HG03103 (cell line): Measurements from ENCODE around the gene ZNF101.

ENCODE experiments used
- ATAC-seq: cut with Tn5 transposase; IDR thresholded peaks from one replicate; pipeline ENCODE4 v1.9.1; 2021; ENCODE audit warnings: low read depth; ENCODE audit not compliant: unreplicated experiment

The ZNF101 gene

GRCh38 chr19:19637523-19638251 is 31.0 kb upstream of the ZNF101 start:
- ATAC-seq = no peak

- ATAC-seq = no peak
These were observed 26.0 kb upstream of the ZNF101 start for GRCh38 chr19:19642506-19643157.

GRCh38 chr19:19643158-19644053 is 25.2 kb upstream of the ZNF101 start, which contains the start of gene GMIP:
TSS of gene GMIP (minus strand) at chr19:19643657. CDS start at chr19:19643529, 128 bp downstream.
- ATAC-seq = peak; percentile 43

GRCh38 chr19:19644054-19644388 is 24.6 kb upstream of the ZNF101 start:
- ATAC-seq = no peak

GRCh38 chr19:19645233-19645870 is 23.3 kb upstream of the ZNF101 start:
- ATAC-seq = no peak

GRCh38 chr19:19647037-19647835 is 21.4 kb upstream of the ZNF101 start:
- ATAC-seq = no peak

GRCh38 chr19:19649155-19649554 is 19.5 kb upstream of the ZNF101 start:
- ATAC-seq = no peak

- ATAC-seq = no peak
These were observed 19.1 kb upstream of the ZNF101 start for GRCh38 chr19:19649580-19649995.

- ATAC-seq = no peak
These were observed 18.3 kb upstream of the ZNF101 start for GRCh38 chr19:19650331-19650730.

- no peak for ATAC-seq
These were observed 17.6 kb upstream of the ZNF101 start for GRCh38 chr19:19651076-19651475.

- no peak for ATAC-seq
These were observed 15.9 kb upstream of the ZNF101 start for GRCh38 chr19:19652482-19653295.

- no peak for ATAC-seq
These were observed 15.0 kb upstream of the ZNF101 start for GRCh38 chr19:19653597-19654147.

GRCh38 chr19:19654441-19654840 is 14.2 kb upstream of the ZNF101 start:
- no peak for ATAC-seq

- ATAC-seq = no peak
These were observed 13.5 kb upstream of the ZNF101 start for GRCh38 chr19:19655051-19655594.

GRCh38 chr19:19655641-19656343 is 12.8 kb upstream of the ZNF101 start:
- no peak for ATAC-seq

GRCh38 chr19:19656451-19657396 is 11.9 kb upstream of the ZNF101 start:
- ATAC-seq = no peak

- ATAC-seq = no peak
These were observed 11.2 kb upstream of the ZNF101 start for GRCh38 chr19:19657397-19657783.
